ENCODE data around the gene PIGS.

Gene PIGS

GRCh38 chr17:28505986-28506665, 65.2 kb downstream of the PIGS start, which contains the start of gene FOXN1:
TSS of gene FOXN1 (plus strand) at chr17:28506348. CDS start at chr17:28523970, 17,622 bp downstream.
- DNase-seq: no peak

- DNase-seq: no peak
These were observed 67.9 kb downstream of the PIGS start for GRCh38 chr17:28503420-28503819.
